HT-29 (cell line): Measurements from ENCODE around the gene KCNN1. TPM values are rescaled to one million over a fixed set of nuclear protein-coding genes. Genes with fewer than 3 reads are reported as not detected.
A peak's percentile ranks its signal among the peaks of the same experiment; 100 is the strongest.
"Not testable (repeated sequence)": the region's sequence is repeated elsewhere in the genome, so short reads cannot be mapped to it uniquely, and the experiment has no call there.

Experiments used
- DNase-seq: peaks from one replicate; pipeline ENCODE4 v3.0.0-alpha.2; 2015; ENCODE audit warnings: low spot score
- total RNA-seq: library from RNA; depleted of rRNA; stranded (reverse); fragments of >200 nt; shearing (Covaris generic); gene quantifications from 2 replicates; pipeline ENCODE4 v1.2.3, GENCODE V29; 2014

Gene KCNN1
- total RNA-seq, 1 experiment from 2014 or later: 0.28 TPM

GRCh38 chr19:17969096-17969792 is 2.3 kb downstream of the KCNN1 start:
- no peak for DNase-seq

GRCh38 chr19:17972230-17972629 is 5.3 kb downstream of the KCNN1 start:
- DNase-seq: no peak

- no peak for DNase-seq
Observed at GRCh38 chr19:17973759-17974158, 6.9 kb downstream of the KCNN1 start.

GRCh38 chr19:17974551-17974950 is 7.6 kb downstream of the KCNN1 start:
- no peak for DNase-seq

- no peak for DNase-seq
Observed at GRCh38 chr19:17975032-17975431, 8.1 kb downstream of the KCNN1 start.

- no peak for DNase-seq
Observed at GRCh38 chr19:17977021-17977420, 10.1 kb downstream of the KCNN1 start.

- DNase-seq: no peak
Observed at GRCh38 chr19:17977488-17977887, 10.6 kb downstream of the KCNN1 start.

- no peak for DNase-seq
Observed at GRCh38 chr19:17981611-17982010, 14.7 kb downstream of the KCNN1 start.

GRCh38 chr19:17982430-17982829 is 15.5 kb downstream of the KCNN1 start:
- no peak for DNase-seq

GRCh38 chr19:17985037-17985818 is 18.3 kb downstream of the KCNN1 start:
- DNase-seq: no peak

- not testable (repeated sequence) for DNase-seq
Observed at GRCh38 chr19:17986569-17986968, 19.7 kb downstream of the KCNN1 start.

- no peak for DNase-seq
Observed at GRCh38 chr19:17988161-17988560, 21.3 kb downstream of the KCNN1 start.

GRCh38 chr19:17989425-17990094 is 22.7 kb downstream of the KCNN1 start:
- no peak for DNase-seq

GRCh38 chr19:17993076-17993813 is 26.3 kb downstream of the KCNN1 start:
- DNase-seq: no peak

- DNase-seq: peak; percentile 80
Observed at GRCh38 chr19:17996826-17997316, 30.0 kb downstream of the KCNN1 start.

GRCh38 chr19:17997969-17998826 is 31.3 kb downstream of the KCNN1 start:
- peak; percentile 34 for DNase-seq

GRCh38 chr19:17998827-17999150 is 31.9 kb downstream of the KCNN1 start:
- DNase-seq: no peak

- DNase-seq: no peak
Observed at GRCh38 chr19:17999684-18000479, 33.0 kb downstream of the KCNN1 start.

GRCh38 chr19:18000480-18000914 is 33.6 kb downstream of the KCNN1 start:
- DNase-seq: no peak
